Memory B cell (primary cell): Measurements from ENCODE around the gene UST.

Experiments
- ATAC-seq: fragments of 150-1000 bp; cut with Tn5 transposase; 2 replicates; pipeline ENCODE4 v1.10.0; 2021; ENCODE audit warnings: low read depth, mild to moderate bottlenecking, moderate library complexity
- DNase-seq, 2 donors: peaks; one replicate each; pipeline ENCODE4 v3.0.0; 2022; ENCODE audit warnings: low spot score in 2 of 2
- H3K27ac Mint-ChIP-seq: one replicate; pipeline ENCODE4 v1.8.0; 2022; ENCODE audit warnings: mild to moderate bottlenecking, moderate library complexity, mixed read lengths
- H3K27me3 Mint-ChIP-seq: one replicate; pipeline ENCODE4 v1.8.0; 2022; ENCODE audit warnings: mixed read lengths
- H3K36me3 Mint-ChIP-seq: one replicate; pipeline ENCODE4 v1.8.0; 2022; ENCODE audit warnings: mild to moderate bottlenecking, mixed read lengths
- H3K4me1 Mint-ChIP-seq: one replicate; pipeline ENCODE4 v1.8.0; 2022; ENCODE audit warnings: mixed read lengths
- H3K4me3 Mint-ChIP-seq: one replicate; pipeline ENCODE4 v1.8.0; 2022; ENCODE audit warnings: mild to moderate bottlenecking, moderate library complexity, mixed read lengths
- H3K9me3 Mint-ChIP-seq: one replicate; pipeline ENCODE4 v1.8.0; 2022; ENCODE audit warnings: mixed read lengths

The UST gene

DNA sequence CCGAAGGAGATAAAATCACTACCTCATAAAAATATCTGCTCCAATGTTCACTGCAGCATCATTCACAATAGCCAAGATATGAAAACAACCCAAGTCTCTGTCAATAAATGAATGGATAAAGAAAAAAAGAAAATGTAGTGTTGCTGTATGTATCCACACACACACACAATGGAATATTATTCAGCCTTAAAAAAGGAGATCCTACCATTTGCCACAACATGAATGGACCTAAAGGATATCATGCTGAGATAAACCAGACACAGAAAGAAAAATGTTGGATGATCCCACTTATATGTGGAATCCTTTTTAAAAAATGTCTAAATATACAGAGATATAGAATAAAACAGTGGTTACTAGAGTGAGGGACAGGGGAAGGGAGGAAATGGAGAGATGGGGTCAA lies 378.5 kb downstream of the UST start:
- peaks cover 1% of the 10 kb centered on the region for H3K9me3 Mint-ChIP-seq
- peaks cover 15% of the 10 kb centered on the region for H3K4me1 Mint-ChIP-seq
- no peak for DNase-seq
- no peaks in the 10 kb centered on the region for H3K27me3 Mint-ChIP-seq
- H3K27ac Mint-ChIP-seq = no peak overlapping the region
- no peak overlapping the region for H3K4me3 Mint-ChIP-seq
- H3K36me3 Mint-ChIP-seq = peaks cover 3% of the 10 kb centered on the region
- ATAC-seq = no peak
